CD4-positive, alpha-beta T cell treated with Interferon alpha-2 for 1 hour (primary cell): ENCODE results near the gene MIA.
A peak's percentile ranks its signal among the peaks of the same experiment; 100 is the strongest.
"Not testable (repeated sequence)": the region's sequence is repeated elsewhere in the genome, so short reads cannot be mapped to it uniquely, and the experiment has no call there.

ENCODE experiments used
- DNase-seq, 2 donors: peaks; one replicate each; pipeline ENCODE4 v3.0.0-alpha.2; 2020 to 2022

MIA gene

DNA sequence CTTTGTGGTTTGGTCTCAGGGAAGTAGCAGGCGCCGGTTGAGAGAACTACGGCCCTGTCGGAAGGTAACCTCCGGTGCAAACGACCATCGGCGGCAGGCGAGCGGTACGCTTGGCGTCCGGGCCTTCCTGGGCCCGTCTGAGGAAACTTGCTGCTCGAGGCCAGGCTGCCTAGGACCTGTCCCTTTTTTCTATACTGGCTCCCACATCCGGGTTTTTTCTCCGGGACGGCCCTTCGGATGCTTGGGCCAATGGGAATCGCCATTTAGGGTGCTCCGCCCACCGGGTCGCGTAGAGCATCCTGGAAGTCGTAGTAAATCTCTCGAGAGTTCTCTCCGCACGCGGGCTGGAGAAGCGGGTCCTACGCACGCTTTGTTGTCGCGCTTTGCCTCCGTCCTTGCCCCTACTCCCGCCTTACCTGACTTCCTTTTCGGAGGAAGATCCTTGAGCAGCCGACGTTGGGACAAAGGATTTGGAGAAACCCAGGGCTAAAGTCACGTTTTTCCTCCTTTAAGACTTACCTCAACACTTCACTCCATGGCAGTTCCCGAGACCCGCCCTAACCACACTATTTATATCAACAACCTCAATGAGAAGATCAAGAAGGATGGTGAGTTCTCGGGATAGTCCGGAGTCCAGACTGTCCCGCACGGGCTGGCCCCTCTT is 24.3 kb upstream of the MIA start, which contains the start of gene SNRPA:
Gene SNRPA (plus strand): TSS at position 330 of the 664 bp plus-strand sequence. CDS start 206 bp downstream, at position 536.
- peak; percentile 95 to 97 for DNase-seq

DNA sequence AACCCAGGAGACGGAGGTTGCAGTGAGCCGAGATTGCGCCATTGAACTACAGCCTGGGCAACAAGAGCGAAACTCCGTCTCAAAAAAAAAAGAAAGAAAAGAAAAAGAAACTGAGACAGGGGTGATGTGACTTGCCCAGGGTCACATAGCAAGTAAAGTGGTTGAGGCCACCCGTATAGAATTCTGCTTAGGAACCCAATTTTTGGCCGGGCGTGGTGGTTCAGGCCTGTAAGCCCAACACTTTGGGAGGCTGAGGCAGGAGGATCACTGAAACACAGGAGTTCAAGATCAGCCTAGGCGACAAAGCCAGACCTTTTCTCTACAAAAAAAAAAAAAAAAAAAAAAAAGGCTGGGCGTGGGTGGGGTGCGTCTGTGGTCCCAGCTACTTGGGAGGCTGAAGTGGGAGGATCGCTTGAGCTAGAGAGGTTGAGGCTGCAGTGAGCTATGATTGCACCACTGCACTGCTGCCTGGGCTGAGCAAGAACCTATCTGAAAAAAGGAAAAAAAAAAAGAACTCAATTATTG is 23.0 kb upstream of the MIA start:
- no peak for DNase-seq

DNA sequence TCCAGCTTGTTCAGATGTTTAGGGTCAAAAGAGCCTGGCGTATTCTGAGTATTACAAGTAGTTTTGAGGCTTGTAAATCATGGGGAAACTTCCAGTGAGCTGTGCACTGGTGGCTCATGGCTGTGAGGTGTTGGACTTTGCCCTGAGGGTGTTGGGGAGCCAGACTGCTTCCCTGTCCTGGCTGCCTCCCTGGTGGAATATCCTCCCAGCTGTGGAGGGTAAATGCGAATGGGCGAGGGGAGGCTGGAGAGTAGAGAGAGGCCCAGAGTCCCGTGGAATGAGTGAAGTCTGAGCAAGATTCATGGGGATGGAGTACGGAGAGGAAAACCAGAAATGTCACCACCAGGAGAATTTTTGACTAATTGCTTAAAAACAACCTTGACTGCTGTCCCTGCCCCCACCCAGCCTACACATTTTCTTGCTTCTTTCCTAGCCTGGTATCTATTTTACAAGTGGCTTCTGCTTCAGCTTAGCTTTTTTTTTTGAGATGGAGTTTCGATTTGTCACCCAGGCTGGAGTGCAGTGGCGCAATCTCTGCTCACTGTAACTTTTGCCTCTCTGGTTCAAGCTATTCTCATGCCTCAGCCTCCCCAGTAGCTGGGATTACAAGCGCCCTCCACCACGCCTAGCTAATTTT is 20.6 kb upstream of the MIA start:
- DNase-seq: peak; percentile 34 to 46

DNA sequence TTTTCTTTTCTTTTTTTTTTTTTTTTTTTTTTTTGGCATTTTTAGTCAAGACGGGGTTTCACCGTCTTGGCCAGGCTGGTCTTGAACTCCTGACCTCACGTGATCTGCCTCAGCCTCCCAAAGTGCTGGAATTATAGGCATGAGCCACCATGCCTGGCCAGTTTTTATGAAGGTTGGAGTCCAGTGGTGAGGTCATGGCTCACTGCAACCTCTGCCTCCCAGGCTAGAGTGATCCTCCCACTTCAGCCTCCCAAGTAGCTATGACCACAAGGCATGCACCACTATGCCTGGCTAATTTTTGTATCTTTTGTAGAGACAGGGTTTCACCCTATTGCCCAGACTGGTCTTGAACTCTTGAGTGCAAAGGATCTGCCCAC is 20.1 kb upstream of the MIA start:
- DNase-seq: no peak

DNA sequence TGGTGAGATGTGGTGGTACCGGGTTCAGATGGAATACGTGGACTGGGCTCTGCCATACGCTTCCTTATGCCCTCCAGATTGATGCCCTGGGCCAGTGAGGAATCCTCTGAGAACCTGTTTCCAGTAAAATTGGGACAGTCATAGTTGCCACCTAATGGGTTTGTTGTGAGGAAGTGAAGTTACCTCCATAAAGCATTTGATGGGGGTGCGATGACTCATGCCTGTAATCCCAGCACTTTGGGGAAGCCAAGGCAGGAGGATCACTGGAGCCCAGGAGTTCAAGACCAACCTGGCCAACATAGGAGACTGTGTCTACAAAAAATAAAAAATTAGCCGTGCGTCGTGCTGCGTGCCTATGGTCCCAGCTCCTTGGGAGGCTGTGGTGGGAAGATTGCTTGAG is 19.5 kb upstream of the MIA start:
- no peak for DNase-seq

DNA sequence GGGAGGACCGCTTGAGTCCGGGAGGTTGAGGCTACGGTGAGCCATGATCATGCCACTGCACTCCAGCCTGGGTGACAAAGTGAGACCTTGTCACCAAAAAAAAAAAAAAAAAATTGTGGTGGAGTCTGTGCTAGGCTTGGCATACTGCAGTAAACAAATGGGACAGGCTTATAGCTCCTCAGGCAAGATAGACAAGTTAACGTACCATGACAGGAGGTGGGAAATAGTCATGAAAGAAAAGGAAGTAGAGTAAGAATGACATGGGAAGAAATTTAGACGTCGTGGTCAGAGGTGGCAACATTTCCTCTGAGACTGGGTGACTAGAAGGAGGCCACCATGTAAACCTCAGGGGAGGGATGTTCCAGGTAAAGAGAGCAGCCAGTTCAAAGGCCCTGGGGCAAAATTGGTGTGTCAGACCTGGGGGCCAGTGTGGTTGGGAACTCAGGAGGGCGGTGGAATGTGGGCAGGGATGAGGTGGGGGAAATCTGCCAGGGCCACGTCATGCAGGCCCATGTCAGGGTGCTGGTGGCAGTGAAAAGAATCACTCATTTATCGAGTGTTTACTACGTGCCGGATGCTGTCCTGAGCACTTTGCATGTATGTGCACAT is 18.7 kb upstream of the MIA start:
- peak in 1 of 2 donors; percentile 41 for DNase-seq

DNA sequence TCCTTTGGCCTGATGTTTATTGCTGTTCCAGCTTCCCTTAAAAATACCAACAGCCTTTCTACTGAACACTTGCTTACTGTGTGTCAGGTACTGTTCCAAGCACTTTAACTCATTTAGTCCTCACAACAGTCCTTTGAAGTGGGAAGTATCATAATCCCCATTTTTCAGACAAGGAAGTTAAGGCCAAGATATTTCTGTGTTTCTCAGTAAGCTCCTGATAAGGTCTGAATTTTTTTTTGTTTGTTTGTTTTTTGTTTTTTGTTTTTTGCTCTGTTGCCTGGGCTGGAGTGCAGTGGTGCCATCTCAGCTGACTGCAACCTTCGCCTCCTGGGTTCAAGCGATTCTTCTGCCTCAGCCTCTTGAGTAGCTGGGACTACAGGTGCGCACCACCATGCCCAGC is 16.8 kb upstream of the MIA start:
- DNase-seq: no peak

DNA sequence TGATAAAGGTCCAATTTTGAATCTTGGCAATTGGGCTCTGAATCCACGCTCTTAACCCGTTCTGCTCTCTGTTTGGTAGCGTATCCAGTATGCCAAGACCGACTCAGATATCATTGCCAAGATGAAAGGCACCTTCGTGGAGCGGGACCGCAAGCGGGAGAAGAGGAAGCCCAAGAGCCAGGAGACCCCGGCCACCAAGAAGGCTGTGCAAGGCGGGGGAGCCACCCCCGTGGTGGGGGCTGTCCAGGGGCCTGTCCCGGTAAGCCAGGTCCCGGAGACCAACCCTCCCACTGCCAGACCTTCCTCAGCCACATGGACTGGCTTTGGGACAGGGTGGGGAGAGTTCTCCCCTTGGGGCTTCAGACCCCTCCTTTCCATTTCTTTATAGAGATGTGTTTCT is 16.0 kb upstream of the MIA start:
- DNase-seq: no peak

DNA sequence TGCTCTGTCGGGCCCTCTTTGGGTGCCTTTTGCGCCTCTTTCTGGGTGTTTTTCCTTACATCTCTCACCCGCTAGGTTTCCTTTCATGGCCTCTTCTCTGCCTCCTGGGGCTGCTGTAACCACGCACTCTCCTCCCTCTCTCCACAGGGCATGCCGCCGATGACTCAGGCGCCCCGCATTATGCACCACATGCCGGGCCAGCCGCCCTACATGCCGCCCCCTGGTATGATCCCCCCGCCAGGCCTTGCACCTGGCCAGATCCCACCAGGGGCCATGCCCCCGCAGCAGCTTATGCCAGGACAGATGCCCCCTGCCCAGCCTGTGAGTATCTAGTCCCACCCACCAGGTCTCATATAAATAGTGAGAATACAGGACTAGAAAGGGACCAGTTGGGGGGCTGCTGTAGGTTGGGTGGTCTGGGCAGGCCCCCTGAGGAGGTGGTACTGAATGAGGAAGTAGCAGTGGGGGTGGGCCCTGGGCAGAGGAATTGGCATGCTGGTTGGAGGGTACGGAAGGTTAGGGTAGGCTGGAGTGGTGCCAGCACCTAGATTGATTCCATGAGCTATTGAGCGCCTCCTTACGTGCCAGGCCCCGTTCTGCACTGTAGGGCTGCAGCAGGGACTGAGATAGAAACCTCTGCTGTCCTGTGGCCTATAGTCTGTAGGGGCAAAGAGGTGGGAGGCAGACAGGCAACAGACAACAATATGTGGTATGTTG is 12.4 kb upstream of the MIA start:
- no peak for DNase-seq

DNA sequence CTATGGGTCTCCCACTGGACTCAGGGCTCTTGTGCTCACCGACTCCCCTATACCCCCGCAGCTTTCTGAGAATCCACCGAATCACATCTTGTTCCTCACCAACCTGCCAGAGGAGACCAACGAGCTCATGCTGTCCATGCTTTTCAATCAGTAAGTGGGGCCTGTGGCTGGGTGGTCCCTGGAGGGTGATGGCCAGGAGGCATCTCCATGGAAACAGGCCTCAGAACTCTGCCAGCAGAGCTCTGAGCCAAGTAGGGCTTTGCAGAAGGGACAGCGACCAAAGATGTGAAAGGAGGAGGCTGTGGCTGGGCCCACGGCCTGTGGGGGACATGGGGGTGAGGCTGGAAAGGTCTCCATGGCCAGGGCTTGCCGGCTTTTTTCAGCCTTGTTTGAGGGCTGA is 11.8 kb upstream of the MIA start:
- no peak for DNase-seq

DNA sequence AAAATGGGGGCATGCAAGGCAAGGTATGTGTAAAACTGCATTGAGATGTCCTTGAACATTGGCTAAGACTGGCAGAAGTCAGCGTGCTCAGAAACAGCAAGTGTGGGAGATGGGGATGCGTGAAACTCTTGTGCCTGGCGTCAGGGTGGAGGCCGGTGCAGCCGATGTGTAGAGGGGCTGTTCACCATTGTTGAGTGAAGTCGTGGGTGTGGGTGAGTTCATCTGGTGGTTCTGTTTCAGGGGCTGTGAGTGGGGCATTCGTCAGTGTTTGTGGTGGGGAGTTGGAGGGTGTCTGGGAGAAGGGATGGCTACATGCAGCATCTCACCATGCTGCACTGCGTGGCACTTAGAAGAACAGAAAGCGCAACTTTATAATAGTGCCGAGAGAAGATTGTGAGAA is 11.4 kb upstream of the MIA start:
- no peak for DNase-seq

DNA sequence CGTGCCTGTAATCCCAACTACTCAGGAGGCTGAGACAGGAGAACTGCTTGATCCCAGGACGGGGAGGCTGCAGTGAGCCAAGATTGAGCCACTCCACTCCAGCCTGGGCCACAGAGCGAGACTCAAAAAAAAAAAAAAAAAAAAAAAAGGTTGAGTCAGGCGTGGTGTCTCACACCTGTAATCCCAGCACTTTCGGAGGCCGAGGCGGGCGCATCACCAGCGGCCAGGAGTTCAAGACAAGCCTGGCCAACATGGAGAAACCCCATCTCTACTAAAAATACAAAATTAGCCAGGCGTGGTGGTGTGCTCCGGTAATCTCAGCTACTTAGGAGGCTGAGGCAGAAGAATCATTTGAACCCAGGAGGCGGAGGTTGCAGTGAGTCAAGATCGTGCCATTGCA is 8.9 kb upstream of the MIA start:
- not testable (repeated sequence) for DNase-seq

DNA sequence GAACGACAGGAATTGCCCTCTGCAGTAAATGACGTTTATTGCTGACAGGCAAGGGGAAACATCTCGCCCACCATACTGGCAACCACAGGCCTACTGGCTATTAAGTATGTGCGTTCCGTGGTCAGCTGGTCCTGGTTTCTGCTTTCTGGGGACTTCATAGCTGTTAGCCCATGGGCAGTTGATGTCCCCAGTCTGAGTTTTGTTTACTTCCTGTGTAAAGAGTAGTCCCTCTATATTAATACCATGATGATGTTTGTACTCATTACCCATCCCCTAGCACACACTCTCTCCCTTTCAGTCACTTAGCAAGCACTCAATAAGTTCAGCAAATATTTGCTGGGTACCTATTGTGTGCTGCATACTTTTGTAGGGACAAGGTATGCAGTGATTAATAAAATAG is 6.5 kb upstream of the MIA start:
- no peak for DNase-seq

DNA sequence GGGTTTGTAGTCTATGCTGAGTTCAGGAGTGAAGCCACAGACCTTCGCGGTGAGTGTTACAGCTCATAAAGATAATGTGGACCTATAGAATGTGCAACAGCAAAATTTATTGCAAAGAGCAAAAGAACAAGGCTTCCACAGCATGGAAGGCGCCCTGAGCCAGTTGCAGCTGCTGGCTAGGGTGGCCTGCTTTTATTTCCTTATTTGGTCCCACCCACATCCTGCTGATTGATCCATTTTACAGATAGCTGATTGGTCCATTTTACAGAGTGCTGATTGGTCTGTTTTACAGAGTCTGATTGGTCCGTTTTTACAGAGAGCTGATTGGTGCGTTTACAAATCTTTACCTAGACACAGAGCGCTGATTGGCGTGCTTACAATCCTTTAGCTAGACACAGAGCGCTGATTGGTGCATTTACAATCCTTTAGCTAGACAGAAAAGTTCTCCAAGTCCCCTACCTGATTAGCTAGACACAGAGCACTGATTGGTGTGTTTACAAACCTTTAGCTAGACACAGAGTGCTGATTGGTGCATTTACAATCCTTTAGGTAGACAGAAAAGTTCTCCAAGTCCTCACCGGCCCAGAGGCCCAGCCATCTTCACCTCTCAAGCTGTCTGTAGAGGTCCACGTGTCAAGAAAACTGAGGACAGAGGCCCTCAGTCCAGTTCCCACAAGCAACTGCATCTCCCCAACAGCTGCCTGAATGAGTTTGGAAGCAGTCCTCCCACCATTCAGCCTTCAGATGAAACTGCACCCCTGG is 4.0 kb upstream of the MIA start:
- peak; percentile 14 to 60 for DNase-seq

DNA sequence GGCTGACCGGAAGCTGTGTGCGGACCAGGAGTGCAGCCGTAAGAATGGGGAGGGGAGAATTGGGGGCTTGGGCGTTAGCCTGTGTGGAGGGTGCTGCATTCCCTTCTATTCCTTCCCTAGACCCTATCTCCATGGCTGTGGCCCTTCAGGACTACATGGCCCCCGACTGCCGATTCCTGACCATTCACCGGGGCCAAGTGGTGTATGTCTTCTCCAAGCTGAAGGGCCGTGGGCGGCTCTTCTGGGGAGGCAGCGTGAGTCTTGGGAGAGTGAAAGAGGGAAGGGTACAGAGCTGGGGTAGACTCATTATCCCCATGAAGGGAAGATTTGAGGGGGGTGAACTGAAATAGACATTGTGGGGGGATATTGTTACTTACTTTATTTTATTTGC is 306 bp downstream of the MIA start:
- DNase-seq: no peak

DNA sequence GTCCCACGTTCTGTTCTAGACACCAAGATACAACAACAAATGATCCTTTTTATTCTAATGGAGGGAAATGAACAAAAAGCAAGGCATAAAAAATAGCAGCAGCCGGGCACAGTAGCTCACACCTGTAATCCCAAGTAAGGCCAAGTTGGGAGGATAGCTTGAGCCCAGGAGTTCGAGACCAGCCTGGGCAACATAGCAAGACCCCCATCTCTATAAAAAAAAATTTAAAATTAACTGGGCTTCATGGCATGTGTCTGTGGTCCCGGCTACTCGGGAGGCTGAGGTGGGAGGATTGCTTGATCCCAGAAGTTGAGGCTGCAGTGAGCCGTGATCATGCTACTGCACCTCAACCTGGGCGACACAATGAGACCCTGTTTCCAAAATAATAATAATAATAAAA is 1.0 kb downstream of the MIA start:
- no peak for DNase-seq

DNA sequence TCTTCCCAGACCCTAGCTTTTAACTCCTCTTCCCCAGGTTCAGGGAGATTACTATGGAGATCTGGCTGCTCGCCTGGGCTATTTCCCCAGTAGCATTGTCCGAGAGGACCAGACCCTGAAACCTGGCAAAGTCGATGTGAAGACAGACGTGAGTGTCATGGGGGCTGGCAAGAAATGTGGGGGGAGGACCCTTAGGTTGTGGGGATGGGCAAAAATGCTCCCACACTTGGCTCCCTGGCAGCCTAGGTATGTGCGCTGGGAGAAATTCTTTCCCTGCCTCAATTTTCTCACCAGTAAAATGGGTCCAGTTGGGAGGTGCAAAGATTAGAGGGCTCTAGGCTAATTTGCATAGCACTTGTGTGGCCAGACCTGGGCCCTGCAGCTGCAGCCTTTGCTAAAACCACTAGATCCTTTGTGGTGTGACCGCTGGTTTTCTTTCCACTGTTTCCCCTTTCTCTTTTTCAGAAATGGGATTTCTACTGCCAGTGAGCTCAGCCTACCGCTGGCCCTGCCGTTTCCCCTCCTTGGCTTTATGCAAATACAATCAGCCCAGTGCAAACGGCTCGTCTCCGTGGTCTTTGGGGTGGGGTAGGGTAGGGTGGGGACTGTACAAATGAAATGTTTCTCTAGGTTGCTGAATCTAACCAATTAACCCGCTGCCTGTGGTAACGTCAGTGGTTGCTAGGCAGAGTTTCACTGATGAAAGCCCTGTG is 1.8 kb downstream of the MIA start:
- peak; percentile 95 for DNase-seq

DNA sequence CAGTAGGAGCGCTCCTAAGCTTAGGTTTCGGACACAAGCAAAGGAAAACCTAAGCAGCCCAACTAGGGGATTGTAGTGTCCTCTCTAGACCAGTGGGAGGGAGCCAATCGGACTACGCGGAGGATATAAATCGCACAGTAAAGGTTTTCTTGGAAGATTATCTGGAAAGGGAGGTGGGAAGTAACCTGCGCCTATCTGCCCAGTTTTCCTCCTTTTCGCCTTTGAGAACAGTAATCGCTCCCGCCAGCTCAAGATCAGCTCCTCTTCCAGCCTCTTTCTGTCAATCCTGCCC is 2.3 kb downstream of the MIA start:
- no peak for DNase-seq

DNA sequence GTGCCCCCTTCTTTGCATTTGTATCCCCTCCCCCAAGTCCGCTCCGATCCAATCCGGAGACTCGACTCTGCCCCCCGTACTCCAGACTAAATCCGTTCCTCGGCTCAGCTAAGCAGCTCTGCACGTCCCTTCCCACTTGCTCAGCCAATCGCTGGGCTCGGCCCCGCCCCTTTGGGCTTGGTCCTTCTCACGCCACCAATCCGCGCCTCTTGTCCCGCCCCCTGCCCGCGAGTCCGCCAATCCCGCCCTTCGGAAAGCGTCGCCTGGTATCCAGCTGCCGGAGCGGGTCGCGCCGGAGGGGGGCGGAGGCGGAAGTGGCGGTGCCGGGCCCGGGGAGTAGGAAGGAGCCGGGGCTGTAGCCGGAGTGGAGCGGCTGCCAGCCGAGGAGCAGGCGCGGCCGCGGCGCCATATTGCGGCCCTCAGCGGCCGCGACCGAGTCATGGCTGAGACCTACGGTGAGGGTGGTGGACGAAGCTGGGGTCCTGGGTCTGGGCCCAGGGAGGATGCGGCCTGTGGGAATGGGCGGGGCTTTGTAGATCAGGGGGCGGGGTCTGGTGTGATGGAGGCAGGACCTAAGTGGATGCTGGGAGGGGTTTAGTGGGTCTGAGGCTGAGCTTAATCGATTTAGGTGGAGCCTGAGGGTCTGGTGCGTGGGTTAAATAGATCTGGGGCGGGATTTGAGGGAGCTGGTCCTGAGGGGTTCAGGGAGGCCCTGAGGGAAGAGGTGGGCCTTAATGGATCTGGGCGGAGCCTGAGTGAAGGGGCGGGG is 2.8 kb downstream of the MIA start, which contains the start of gene RAB4B:
Gene RAB4B (plus strand): TSS at position 311 of the 769 bp plus-strand sequence. CDS start 129 bp downstream, at position 440.
- peak; percentile 100 for DNase-seq

DNA sequence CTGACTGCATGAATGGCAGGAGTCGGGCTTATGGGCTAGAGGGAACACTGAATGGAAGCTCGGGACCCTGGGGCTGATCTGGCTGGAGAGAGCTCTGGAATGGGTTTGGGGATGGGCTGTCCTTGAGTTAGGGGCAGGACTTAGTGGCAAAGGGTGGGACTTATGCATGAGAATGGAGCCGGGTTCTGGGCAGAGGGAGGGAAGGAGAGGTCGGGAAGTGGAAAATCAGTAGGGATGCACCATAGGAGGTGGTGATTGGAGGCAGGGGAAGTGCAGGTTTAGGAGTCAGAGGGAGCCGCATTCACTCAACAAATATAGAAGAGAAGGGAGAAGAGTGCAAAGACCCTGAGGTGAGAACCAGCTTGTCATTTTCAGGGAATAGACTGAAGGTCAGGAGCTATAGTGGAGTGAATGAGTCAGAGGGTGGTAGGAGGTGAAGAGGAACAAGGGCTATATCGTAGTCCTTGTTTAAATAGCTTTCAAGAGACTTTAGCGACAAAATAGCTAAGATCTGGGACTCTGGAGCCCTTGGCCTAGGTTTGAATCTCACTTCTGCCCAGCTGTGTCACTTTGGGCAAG is 3.5 kb downstream of the MIA start:
- no peak for DNase-seq

DNA sequence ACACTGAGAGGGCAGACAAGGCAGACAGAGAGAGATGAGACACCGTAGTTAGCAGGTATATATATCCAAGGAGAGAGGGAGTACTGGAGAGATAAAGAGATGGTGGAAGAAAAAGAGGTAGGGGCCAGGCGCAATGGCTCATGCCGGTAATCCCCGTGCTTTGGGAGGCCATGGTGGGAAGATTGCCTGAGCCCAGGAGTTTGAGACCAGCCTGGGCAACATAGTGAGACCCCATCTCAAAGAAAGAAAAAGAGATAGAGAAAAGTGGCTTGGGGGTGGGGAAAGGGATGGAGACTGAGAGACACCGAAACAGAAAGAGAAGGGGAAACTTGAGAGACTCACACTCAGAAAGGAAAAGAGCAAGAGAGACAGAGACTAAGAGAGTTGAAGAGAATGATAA is 5.3 kb downstream of the MIA start:
- no peak for DNase-seq
